A172 (cell line): ENCODE measurements around the gene SOD1. TPM values are rescaled to one million over a fixed set of nuclear protein-coding genes. Genes with fewer than 3 reads are reported as not detected.
"Not testable (repeated sequence)": the region's sequence is repeated elsewhere in the genome, so short reads cannot be mapped to it uniquely, and the experiment has no call there.

ENCODE experiments used
- DNase-seq: peaks from one replicate; pipeline ENCODE4 v3.0.0-alpha.2; 2015; ENCODE audit warnings: low spot score
- total RNA-seq: library from RNA; depleted of rRNA; stranded (reverse); fragments of >200 nt; shearing (Covaris generic); gene quantifications from 2 replicates; pipeline ENCODE4 v1.2.3, GENCODE V29; 2014

SOD1 gene
- total RNA-seq, 1 experiment from 2014 or later, result 1,055 TPM

DNA sequence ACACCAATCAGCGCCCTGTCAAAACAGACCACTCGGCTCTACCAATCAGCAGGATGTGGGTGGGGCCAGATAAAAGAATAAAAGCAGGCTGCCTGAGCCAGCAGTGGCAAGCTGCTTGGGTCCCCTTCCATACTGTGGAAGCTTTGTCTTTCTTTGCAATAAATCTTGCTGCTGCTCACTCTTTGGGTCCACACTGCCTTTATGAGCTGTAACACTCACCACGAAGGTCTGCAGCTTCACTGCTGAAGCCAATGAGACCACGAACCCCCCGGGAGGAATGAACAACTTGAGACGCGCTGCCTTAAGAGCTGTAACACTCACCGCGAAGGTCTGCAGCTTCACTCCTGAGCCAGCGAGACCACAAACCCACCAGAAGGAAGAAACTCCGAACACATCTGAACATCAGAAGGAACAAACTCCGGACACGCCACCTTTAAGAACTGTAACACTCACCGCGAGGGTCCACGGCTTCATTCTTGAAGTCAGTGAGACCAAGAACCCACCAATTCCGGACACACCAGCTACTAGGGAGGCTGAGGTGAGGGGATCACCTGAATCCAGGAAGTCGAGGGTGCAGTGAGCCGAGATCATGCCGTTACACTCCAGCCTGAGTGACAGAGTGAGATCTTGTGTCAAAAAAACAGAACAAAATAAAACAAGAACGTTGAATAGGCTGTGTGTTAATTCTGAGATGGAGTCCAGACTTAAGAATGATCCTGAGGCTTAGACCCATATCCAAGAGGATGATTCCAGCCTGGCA is 4.5 kb upstream of the SOD1 start:
- not testable (repeated sequence) for DNase-seq

DNA sequence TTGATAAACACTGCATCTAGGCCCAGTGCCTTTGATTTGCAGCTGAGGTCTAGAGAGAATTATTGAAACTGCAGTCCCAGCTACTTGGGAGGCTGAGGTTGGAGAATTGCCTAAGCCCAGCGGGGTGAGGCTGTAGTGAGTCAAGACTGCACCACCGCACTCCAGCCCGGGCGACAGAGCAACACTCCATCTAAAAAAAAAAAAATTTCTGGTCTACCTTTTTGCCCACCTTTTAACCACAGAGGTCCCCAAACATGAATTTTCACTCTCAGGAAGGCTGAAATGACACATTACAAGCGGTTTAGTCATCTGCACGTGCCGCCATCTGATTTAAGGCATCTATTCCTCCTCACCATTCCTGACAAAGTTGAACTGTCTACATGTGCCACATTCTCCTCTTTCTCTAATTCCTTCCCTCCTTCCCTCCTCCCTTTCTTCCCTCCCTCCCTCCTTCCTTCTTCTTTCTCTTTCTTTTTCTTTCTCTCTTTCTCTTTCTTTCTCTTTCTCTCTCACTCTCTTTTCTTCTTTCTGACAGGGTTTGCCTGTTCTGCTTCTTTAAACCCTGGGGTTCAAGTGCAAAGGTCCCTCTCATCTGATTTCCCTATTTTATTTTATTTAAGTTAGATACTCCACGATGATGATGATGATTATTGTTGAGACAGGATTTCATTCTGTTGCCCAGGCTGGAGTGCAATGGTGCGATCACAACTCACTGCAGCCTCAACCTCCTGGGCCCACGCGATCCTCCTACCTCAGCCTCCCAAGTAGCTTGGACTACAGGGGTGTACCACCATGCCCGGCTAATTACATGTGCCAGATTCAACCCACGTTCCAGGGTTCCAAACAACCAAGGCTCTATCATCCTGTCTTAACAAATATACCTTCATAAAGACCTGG is 3.0 kb upstream of the SOD1 start:
- DNase-seq, result peak; percentile 79

DNA sequence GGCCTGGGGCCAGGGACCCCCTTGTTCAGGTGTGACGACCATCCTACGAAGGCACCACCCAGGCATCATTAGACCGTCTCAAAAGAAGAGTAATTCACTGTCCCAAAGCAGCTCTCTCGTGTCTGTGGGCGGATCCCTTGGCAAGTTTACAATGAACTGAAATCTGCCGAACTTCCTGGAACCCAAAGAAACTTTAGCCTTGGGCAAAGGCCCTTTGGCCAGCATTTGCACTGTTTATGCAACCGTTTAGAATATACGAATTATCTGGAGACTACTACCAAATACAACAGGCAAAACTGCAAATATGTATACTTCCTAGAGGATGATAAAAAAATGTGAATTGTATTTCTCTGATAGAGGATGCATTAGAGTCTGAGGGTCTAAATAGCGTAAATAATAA is 1.4 kb upstream of the SOD1 start:
- no peak for DNase-seq

DNA sequence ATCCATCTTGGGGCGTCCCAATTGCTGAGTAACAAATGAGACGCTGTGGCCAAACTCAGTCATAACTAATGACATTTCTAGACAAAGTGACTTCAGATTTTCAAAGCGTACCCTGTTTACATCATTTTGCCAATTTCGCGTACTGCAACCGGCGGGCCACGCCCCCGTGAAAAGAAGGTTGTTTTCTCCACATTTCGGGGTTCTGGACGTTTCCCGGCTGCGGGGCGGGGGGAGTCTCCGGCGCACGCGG is 282 bp upstream of the SOD1 start:
- DNase-seq, result no peak

DNA sequence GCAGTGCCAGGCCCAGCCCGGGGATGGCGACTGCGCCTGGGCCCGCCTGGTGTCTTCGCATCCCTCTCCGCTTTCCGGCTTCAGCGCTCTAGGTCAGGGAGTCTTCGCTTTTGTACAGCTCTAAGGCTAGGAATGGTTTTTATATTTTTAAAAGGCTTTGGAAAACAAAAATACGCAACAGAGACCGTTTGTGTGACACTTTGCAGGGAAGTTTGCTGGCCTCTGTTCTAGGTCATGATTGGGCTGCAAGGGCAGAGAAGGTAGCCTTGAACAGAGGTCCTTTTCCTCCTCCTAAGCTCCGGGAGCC is 719 bp downstream of the SOD1 start:
- no peak for DNase-seq

DNA sequence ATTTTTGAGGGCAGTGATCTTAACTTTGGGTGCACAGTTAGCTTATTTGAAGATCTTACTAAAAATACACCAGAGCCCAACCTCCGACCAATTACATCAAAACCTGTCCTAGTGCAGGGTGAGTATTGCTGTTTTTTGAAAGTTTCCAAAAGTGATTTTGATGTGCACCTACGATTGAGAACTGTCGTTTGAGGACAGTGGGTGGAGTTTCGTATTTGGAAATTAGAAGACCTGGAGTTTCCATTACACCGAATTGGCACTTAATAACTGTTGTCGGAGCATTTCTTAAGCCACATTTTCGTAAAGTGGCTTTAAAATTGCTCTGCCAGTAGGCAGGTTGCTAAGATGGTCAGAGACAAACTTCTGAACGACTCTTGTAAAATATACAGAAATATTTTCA is 1.1 kb downstream of the SOD1 start:
- no peak for DNase-seq

DNA sequence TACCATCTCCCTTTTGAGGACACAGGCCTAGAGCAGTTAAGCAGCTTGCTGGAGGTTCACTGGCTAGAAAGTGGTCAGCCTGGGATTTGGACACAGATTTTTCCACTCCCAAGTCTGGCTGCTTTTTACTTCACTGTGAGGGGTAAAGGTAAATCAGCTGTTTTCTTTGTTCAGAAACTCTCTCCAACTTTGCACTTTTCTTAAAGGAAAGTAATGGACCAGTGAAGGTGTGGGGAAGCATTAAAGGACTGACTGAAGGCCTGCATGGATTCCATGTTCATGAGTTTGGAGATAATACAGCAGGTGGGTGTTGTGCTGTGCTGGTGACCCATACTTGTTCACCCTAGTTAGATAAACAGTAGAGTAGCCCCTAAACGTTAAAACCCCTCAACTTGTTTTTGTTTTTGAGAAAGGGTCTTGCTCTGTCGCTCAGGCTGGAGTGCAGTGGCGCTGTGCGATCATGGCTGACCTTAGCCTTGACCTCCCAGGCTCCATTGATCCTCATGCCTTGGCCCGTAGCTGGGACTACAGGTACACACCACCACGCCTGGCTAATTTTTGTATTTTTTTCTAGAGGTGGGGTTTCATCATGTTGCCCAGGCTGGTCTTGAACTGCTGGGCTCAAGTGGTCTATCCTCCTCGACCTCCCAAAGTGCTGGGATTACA is 4.2 kb downstream of the SOD1 start:
- DNase-seq, result no peak

DNA sequence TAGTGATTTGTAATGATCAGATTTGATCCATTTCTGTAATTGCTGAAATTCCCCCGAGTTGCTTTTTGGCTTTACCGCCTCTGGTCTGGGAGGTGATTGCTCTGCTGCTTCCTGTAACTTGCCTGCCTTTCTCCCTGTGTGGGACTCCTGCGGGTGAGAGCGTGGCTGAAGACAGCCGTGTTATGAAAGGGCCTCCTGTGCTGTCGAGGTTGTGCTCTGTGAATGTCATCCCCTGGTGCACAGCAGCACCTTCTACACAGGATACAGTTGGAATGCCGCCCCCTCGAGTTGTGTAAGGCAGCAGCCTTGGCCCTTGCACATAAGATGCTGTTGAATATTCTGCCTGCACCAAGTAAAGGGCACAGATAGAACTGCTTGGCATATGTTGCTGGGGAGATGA is 5.9 kb downstream of the SOD1 start:
- DNase-seq, result no peak

DNA sequence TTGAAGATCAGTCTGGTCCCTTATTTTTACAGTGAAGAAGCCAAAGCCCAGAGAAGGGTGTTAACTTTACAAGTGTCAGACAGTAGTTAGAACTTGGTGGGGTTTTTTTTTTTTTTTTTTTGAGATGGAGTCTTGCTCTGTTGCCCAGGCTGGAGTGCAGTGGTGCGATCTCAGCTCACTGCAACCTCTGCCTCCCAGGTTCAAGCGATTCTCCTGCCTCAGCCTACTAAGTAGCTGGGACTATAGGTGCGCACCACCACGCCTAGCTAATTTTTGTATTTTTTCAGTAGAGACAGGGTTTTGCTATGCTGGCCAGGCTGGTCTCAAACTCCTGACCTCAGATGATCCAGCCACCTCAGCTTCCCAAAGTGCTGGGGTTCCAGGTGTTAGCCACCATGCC is 6.4 kb downstream of the SOD1 start:
- DNase-seq, result not testable (repeated sequence)

DNA sequence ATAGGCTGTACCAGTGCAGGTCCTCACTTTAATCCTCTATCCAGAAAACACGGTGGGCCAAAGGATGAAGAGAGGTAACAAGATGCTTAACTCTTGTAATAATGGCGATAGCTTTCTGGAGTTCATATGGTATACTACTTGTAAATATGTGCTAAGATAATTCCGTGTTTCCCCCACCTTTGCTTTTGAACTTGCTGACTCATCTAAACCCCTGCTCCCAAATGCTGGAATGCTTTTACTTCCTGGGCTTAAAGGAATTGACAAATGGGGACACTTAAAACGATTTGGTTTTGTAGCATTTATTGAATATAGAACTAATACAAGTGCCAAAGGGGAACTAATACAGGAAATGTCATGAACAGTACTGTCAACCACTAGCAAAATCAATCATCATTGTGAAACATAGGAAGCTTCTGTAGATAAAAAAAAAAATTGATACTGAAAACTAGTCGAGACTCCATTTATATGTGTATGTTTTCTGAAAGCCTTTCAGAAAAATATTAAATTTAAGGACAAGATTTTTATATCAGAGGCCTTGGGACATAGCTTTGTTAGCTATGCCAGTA is 7.0 kb downstream of the SOD1 start:
- no peak for DNase-seq

DNA sequence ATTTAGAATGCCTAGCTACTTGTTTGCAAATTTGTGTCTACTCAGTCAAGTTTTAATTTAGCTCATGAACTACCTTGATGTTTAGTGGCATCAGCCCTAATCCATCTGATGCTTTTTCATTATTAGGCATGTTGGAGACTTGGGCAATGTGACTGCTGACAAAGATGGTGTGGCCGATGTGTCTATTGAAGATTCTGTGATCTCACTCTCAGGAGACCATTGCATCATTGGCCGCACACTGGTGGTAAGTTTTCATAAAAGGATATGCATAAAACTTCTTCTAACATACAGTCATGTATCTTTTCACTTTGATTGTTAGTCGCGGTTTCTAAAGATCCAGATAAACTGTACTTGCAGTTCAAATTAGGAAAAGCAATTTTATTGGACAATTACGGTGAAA is 7.6 kb downstream of the SOD1 start:
- DNase-seq, result no peak

DNA sequence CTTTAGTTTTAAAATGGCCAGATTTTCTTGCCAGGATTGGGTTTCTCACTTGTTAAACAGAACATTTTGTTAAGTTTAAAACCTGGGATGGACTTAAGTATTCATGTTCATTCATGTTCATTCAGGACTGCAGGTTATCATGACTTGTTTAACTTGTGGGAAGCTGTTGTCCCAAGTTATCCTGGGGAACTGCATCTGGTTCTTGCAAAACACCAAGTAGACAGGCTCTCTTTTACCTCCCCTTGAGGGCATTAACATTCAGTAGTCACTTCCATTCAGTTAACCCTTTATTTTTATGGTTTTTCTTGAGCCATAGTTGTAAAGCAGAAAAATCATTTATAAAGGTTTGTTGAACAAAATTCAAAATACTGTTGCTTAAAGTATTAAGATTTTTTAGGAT is 8.1 kb downstream of the SOD1 start:
- DNase-seq, result no peak

DNA sequence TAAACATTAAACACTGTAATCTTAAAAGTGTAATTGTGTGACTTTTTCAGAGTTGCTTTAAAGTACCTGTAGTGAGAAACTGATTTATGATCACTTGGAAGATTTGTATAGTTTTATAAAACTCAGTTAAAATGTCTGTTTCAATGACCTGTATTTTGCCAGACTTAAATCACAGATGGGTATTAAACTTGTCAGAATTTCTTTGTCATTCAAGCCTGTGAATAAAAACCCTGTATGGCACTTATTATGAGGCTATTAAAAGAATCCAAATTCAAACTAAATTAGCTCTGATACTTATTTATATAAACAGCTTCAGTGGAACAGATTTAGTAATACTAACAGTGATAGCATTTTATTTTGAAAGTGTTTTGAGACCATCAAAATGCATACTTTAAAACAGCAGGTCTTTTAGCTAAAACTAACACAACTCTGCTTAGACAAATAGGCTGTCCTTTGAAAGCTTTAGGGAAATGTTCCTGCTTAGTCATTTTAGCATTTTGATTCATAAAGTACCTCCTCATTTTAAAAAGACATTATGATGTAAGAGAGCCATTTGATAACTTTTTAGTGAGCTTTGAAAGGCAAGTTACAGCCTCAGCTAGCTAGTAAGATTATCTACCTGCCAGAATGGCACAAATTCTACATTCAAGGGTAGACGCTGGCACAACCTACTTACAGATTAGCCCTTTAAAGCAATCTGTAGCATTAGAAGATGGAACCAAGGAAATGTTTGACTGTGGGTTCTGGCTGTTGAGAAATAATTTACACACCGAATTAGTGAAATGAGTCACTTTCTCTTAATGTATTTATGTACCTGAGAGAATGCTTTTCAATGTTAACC is 9.4 kb downstream of the SOD1 start:
- DNase-seq, result no peak

DNA sequence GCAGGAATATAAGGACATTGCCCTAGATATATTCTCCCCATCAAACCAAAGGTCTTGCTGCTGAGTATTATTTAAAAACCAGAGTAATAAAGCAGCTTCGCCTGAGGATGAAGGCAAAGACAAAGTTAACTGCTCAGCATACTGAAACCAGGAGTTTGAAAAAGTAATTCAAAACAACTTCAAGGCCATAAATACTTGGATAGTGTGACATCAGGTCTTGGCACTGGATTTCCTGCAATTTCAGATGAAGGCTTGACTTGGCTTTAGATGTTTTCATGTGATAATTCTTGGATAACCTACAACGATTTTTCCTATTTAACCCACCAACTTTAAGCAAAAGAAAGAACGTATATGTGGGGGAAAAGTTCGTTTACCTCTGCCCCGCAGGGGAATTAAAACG is 10.6 kb downstream of the SOD1 start:
- DNase-seq, result no peak

DNA sequence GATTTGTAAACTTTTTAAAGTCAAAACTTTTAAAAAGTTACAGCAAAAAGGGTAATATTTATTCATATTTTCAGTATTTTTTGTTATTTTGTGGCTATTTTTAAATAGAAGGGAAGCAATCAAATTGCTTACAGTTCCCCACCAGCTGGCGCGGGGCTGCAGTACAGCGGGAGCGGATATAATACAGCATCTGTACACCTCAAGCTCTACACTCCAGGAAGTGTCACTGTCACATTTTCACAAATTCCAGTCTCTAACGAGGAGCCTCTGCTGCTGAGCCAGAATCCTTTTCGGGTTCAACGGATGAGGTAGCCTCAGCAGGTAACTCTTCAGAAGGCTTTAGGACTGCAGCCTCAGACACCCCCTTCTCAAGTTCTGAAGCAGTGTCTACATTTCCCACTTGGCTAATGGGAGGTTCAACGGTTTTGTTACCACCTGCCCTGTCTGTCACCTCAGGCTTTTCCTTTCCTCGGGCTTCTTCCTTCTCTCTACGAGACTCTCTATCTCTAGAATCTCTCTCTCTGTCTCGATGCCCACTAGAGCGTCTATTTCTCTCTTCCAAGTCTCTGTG is 11.7 kb downstream of the SOD1 start:
- DNase-seq, result no peak

DNA sequence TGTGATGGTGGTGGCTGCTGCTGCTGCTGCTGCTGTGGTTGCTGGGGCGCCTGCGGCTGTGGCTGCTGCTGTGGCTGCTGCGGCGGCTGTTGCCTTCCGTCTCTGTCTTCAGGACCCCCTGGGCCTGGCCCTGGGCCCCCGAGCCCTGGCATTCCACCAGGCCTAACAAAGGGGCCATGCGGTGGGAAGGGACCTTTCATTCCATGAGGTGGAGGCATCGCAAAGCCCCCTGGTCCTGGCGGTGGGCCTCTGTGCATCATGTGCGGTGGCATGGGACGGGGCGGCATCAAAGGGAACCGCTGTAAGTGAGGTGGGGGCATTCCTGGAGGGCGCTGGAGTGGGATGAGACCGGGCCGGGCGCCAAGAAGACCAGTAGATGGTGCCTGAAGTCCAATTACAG is 12.4 kb downstream of the SOD1 start:
- DNase-seq, result no peak

DNA sequence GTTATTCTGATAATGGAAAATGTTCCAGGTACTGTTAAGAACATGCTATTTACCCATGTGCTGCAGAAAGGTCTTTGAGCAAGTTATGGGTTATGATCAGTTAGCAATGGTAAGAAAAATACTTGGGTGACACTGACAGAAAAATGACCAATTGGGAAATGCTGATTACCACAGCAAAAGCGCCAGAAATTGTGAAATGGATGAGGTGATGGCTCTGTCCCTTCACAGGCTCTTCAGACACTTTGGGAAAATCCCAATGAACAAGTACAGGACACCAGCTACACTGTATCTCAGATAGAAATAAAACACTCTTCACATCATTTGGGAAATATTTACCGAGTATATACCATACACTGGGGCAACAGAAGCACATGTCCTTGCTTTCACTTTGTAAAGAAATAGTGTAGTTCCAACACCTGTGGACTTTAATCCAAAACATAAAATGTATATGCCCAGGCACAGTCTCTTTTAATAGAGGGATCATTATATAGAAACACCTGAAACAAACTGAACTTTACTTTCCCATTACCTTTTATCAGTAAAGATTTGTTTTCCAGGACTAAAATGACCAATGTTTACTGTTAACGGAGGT is 13.9 kb downstream of the SOD1 start:
- no peak for DNase-seq

DNA sequence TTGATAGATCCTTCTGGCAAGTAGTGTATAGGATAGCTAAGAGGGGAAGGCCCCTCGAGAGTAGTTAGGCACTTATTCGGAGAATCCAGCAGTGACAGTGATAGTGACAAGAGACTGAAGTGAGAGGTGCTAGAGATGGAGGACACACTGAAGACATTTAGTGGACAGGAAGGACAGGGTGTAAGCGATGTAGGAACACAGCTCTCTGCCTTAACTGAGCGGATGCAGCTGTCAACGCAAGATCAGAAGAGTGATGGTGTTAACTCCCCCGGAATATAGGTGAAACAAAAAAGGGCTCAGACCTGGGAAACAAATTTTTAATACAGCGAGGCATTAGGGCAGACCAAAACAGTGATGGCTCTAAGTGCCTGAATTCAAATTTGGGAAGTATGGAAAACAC is 15.8 kb downstream of the SOD1 start:
- no peak for DNase-seq

DNA sequence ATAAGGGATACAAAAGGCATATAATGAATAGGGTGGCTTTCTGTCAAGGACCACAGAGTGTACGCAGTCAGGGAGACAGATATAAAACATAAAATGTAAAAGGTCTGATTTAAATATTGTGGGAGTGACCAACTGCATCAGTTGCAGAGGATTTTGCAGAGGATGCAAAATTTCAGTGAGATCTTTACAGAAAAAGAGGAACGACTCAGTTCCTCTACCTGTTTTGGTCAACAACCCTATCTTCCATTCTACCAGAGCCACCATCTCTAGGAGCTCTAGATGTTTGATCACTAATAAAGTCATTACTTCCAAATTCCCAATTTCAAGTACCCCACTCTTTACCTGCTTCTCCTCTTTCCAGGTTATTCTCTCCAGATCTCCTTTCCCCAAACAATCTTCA is 16.5 kb downstream of the SOD1 start:
- no peak for DNase-seq

DNA sequence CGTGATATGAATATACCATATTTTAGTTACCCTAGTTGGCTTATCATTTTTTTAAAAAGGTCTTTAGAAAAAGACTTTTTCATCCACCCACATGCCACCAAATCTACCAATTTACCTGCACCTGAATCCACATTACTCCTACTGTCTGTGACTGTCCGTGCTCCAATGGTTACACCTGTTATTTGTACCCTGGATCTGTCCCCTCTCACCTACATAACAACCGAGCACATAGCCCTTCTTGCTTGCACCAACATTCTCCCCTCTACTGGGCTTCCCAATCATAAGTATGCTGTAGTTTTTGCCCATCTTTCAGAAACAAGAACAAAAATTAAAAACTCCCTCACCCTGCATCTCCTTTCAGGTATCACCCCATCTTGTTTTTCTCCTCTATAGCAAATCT is 17.6 kb downstream of the SOD1 start:
- DNase-seq, result no peak

DNA sequence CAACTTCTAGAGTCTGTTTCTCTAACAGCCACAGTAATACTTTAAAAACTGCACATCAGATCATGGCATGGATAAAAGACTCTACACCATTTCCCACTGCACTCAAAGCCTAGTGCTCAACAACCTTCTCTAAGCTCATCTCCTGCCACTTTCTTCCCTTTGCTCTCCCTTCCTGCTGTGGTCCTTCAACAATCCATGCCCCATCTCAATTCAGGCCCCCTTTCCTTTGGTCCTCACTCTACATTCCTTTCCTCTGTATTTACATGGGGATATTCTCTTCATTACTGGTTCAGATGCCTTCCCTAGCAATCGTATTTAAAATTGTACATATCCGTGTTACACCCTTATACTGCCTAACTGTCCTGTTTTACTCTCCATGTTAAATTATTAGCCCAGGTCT is 19.0 kb downstream of the SOD1 start:
- no peak for DNase-seq
